NCI-H146 treated with DMSO at 0.1 percent for 48 hours (cell line): ENCODE data around the gene ZNF782.
"Not testable (repeated sequence)": the region's sequence is repeated elsewhere in the genome, so short reads cannot be mapped to it uniquely, and the experiment has no call there.

ENCODE experiments used
- DNase-seq: peaks from one replicate; lab custom pipeline; 2025; ENCODE audit not compliant: unreplicated experiment; lab: John Stamatoyannopoulos, UW

Gene ZNF782

GRCh38 chr9:96854651-96855273 is 448 bp upstream of the ZNF782 start:
- no peak for DNase-seq

DNA sequence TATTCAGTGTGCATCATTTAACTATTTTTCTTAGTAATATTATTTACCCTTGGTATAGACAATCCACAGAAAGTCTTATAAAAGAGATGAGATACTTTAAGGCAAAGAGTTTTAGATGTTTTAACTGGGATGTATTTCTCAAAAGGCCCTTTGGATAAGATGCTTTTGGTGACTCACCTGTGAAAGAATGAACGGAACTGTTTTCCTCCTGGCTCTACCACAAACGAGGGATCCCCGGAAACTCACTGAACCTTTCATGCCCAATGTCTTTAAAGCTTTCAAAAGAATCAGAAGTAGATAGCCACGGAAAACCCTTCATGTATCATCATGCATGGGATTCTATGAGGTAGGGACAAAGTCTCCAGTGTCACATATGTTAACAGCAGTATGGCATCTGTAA is 1.6 kb downstream of the ZNF782 start:
- no peak for DNase-seq

GRCh38 chr9:96844040-96844439 is 10.3 kb downstream of the ZNF782 start:
- DNase-seq, result no peak

DNA sequence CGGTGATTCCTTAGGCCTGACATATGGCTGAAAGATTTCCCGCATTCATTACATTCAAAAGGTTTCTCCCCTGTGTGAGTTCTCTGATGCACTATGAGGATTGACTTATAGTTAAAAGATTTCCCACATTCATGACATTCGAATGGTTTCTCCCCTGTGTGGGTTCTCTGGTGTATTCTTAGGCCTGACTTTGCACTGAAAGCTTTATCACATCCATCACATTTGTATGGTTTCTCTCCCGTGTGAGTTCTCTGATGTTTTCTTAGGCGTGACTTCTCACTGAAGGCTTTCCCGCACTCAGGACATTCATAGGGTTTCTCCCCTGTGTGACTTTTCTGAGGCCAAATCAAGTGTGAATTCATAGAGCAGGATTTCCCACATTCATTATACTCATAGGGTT is 35.8 kb downstream of the ZNF782 start:
- no peak for DNase-seq

DNA sequence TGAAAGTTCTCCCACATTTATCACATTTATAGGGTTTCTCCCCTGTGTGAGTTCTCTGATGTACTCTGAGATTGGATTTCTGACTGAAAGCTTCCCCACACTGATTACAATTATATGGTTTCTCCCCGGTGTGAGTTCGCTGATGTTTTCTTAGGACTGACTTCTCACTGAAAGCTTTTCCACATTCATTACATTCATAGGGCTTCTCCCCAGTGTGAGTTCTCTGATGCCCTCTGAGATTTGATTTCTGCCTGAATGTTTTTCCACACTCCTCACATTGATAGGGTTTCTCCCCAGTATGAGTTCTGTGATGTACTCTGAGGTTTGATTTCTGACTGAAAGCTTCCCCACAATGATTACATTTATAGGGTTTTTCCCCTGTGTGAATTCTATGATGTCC is 36.3 kb downstream of the ZNF782 start:
- DNase-seq, result no peak

- DNase-seq, result no peak
Measured at GRCh38 chr9:96813607-96814006, 40.7 kb downstream of the ZNF782 start.

GRCh38 chr9:96798959-96799358 is 55.4 kb downstream of the ZNF782 start:
- not testable (repeated sequence) for DNase-seq

- DNase-seq, result no peak
Measured at GRCh38 chr9:96784021-96784420, 70.3 kb downstream of the ZNF782 start.

- no peak for DNase-seq
Measured at GRCh38 chr9:96782235-96782634, 72.1 kb downstream of the ZNF782 start.

DNA sequence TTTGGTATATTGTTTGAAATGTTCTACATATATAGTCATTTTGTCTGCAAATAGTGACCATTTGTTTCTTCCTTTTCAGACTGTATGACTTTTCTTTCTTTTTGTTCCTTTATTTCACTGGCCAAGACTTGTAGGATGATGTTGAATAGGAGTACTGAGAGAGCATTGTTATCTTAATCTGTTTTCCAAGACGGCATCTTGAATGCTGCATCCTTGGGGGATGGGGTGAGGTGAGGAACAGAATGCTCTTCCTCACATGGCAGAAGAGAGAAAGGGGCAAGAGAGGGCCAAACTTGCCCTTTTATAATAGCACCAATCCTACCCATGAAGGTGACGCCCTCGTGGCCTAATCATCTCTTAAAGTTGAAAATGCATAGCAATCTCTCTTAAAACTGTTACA is 72.8 kb downstream of the ZNF782 start:
- DNase-seq, result no peak

DNA sequence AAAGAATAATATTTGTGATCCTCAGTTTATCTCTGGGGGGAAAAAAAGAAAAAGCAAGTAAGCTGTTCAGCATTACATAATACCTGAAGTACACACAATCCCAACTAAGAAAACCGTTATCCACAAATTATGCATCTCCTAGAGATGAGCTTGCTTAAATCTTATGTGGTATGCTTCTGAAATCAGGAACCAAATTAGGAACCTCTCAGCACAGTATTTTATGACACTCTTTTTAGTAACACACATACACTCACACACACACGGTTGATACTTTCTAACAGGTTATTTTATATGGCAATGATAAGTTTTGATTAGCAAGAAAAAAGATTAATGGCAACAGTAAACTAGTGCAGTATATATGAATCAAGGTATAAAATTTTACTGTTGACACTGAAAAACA is 75.2 kb downstream of the ZNF782 start:
- DNase-seq, result no peak

- DNase-seq, result no peak
Measured at GRCh38 chr9:96777426-96777864, 76.9 kb downstream of the ZNF782 start.

DNA sequence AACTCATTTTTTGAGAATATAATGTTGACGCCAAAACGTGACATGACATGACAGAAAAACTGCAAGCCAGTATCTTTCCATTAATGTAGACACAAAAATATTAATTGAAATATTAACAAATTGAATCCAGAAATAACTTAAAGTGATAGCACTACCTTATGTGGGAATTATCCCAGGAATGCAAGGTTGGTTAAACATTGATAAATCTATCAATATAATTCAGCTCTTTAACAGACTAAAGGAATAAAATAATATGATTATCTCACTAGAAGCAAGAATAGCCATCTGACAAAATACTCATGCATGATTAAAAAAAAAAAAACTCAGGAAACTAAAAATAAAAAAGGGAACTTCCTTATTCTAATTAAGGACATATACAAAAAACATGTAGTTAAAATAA is 83.2 kb downstream of the ZNF782 start:
- no peak for DNase-seq

DNA sequence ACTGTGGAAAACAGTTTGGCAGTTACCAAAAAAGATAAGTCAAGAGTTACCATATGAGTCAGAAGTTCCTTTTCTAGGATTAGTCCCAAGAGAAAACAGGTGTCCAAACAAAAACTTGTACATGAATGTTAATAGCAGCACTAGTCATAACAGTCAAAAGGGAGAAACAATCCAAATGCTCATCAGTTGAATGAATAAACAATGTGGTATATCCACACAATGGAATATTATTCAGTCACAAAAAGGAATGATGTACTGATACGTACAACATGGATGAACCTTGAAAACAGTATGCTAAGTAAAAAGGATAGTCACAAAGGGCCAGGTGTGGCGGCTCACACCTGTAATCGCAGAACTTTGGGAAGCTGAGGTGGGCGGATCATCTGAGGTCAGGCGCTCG is 84.3 kb downstream of the ZNF782 start:
- no peak for DNase-seq
